HL-60 (cell line): ENCODE measurements around the gene FAM120A.

Source experiments
- DNase-seq, 2 experiments: peaks; one replicate each; pipeline ENCODE4 v3.0.0-alpha.2; 2010 to 2020; ENCODE audit warnings: low read depth in 1 of 2, low spot score in 1 of 2
- H3K27ac ChIP-seq: fragments of 250-450 bp; sonication (Bioruptor Pico); replicated peaks from 2 replicates; pipeline ENCODE4 v1.5.1; 2020; ENCODE audit warnings: mild to moderate bottlenecking, moderate library complexity
- H3K27me3 ChIP-seq: fragments of 250-450 bp; sonication (Bioruptor Pico); 2 replicates; pipeline ENCODE4 v1.5.1; 2021; ENCODE audit warnings: mild to moderate bottlenecking, moderate library complexity; ENCODE audit not compliant: insufficient read depth, poor library complexity, severe bottlenecking
- H3K4me3 ChIP-seq: replicated peaks from 2 replicates; pipeline ENCODE4 v1.5.1; 2011; ENCODE audit warnings: mild to moderate bottlenecking, control low read depth, low read length; ENCODE audit not compliant: insufficient read depth
- GABPA ChIP-seq: IDR thresholded peaks from 2 replicates; pipeline ENCODE4 v1.6.1; 2012; ENCODE audit warnings: low read depth
- POLR2AphosphoS5 ChIP-seq: IDR thresholded peaks from 2 replicates; pipeline ENCODE4 v1.6.1; 2012; ENCODE audit warnings: low read depth
- SPI1 ChIP-seq: IDR thresholded peaks from 2 replicates; pipeline ENCODE4 v1.6.1; 2012; ENCODE audit warnings: low read depth, mild to moderate bottlenecking, borderline replicate concordance
- TF ChIP-seq, protein P1 (sequence below): IDR thresholded peaks from 2 replicates; pipeline ENCODE4 v1.6.1; 2012; ENCODE audit warnings: low read depth; ENCODE audit not compliant: insufficient replicate concordance
- TF ChIP-seq, protein P2 (sequence below): IDR thresholded peaks from one replicate; pipeline ENCODE4 v1.5.1; 2011; ENCODE audit warnings: low read length, control low read depth, inconsistent platforms; ENCODE audit not compliant: insufficient read depth

FAM120A gene

DNA sequence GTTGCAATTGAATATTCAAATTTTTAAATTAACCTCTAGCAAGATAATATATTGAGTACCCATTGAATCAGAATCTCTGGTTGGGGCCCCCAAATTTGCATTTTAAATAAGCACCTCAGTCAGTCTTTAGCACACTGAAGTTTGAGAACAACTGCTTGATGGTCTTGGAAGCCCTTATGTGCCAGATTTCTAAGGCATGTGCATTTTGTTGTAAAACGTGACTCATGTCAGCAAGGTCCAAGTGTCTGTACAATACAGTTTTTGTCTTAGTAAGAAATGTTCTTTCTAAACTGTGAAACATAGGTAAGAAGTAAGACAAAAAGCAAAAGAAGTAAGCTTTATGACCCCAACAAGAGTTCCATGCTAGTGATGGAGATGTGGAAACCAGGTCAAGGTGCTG is 65.8 kb downstream of the FAM120A start:
- no peak for DNase-seq
- TF ChIP-seq, protein P1, sequence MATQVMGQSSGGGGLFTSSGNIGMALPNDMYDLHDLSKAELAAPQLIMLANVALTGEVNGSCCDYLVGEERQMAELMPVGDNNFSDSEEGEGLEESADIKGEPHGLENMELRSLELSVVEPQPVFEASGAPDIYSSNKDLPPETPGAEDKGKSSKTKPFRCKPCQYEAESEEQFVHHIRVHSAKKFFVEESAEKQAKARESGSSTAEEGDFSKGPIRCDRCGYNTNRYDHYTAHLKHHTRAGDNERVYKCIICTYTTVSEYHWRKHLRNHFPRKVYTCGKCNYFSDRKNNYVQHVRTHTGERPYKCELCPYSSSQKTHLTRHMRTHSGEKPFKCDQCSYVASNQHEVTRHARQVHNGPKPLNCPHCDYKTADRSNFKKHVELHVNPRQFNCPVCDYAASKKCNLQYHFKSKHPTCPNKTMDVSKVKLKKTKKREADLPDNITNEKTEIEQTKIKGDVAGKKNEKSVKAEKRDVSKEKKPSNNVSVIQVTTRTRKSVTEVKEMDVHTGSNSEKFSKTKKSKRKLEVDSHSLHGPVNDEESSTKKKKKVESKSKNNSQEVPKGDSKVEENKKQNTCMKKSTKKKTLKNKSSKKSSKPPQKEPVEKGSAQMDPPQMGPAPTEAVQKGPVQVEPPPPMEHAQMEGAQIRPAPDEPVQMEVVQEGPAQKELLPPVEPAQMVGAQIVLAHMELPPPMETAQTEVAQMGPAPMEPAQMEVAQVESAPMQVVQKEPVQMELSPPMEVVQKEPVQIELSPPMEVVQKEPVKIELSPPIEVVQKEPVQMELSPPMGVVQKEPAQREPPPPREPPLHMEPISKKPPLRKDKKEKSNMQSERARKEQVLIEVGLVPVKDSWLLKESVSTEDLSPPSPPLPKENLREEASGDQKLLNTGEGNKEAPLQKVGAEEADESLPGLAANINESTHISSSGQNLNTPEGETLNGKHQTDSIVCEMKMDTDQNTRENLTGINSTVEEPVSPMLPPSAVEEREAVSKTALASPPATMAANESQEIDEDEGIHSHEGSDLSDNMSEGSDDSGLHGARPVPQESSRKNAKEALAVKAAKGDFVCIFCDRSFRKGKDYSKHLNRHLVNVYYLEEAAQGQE = no peak
- TF ChIP-seq SPI1 = no peak
- TF ChIP-seq, protein P2, sequence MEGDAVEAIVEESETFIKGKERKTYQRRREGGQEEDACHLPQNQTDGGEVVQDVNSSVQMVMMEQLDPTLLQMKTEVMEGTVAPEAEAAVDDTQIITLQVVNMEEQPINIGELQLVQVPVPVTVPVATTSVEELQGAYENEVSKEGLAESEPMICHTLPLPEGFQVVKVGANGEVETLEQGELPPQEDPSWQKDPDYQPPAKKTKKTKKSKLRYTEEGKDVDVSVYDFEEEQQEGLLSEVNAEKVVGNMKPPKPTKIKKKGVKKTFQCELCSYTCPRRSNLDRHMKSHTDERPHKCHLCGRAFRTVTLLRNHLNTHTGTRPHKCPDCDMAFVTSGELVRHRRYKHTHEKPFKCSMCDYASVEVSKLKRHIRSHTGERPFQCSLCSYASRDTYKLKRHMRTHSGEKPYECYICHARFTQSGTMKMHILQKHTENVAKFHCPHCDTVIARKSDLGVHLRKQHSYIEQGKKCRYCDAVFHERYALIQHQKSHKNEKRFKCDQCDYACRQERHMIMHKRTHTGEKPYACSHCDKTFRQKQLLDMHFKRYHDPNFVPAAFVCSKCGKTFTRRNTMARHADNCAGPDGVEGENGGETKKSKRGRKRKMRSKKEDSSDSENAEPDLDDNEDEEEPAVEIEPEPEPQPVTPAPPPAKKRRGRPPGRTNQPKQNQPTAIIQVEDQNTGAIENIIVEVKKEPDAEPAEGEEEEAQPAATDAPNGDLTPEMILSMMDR = no peak
- no peak for TF ChIP-seq GABPA
- TF ChIP-seq POLR2AphosphoS5 = no peak
- Histone ChIP-seq H3K4me3 (no peak overlapping the region), H3K27me3 (no peaks in the 10 kb centered on the region), H3K27ac (no peak overlapping the region)

DNA sequence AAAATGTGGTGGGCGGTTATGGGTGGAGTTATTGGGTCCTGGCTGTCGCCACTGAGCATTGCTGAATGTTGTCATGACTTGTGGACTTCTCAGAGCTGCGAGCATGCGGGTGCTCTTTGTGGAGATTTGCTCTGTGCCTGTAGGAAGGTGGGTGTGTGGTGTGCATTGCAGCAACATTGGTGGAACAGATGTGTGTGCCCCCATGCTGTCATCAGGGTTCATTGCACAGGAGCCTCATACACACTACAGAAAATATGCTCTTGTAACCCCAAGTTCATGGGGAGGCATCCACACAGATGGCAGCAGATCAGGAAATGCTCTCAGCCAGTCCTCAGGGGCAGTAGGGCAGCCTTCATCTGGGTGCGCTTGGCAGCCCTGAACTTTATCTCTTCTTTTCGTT is 69.0 kb downstream of the FAM120A start:
- Histone ChIP-seq H3K27ac (no peak overlapping the region), H3K27me3 (no peaks in the 10 kb centered on the region), H3K4me3 (no peak overlapping the region)
- no peak for DNase-seq
- TF ChIP-seq, protein P2 = no peak
- TF ChIP-seq, protein P1 = no peak
- TF ChIP-seq GABPA (no peak), SPI1 (no peak), POLR2AphosphoS5 (no peak)

DNA sequence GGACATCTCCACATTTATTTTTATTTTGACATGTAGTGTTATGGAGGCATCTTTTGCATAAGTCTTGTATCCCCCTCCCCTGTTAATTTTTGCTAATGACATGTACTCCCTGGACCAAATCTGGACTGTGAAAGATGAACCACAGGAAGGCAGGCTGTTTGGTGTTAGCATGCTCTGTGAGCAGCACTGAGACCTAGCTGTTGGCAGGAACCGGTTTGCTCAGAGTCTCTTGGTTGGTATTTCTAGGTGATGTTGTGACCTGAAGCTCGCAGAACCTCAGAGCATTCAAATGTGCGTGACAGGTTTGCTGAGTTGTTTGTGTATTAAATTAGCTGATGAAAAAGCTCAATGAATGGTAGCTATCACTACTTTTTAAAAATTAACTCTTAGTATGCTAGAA is 71.3 kb downstream of the FAM120A start:
- H3K27me3 ChIP-seq = no peaks in the 10 kb centered on the region
- no peak overlapping the region for H3K27ac ChIP-seq
- H3K4me3 ChIP-seq = no peak overlapping the region
- TF ChIP-seq SPI1 (no peak), GABPA (no peak), POLR2AphosphoS5 (no peak)
- TF ChIP-seq, protein P2 = no peak
- TF ChIP-seq, protein P1 = no peak
- DNase-seq = no peak
